SK-N-MC (cell line): Measurements from ENCODE around the gene WDR37.

Source experiments
- EZH2 ChIP-seq: fragments of 200-600 bp; sonication (generic); IDR thresholded peaks from one replicate; pipeline ENCODE4 v1.6.1; 2017; ENCODE audit warnings: antibody characterized with exemption
- FOXP2 ChIP-seq: optimal IDR thresholded peaks from 2 replicates; pipeline ENCODE3; 2011; ENCODE audit warnings: mild to moderate bottlenecking, moderate library complexity; ENCODE audit not compliant: insufficient read depth; ENCODE audit errors: extremely low read length, control extremely low read depth
- POLR2AphosphoS5 ChIP-seq: IDR thresholded peaks from 2 replicates; pipeline ENCODE4 v1.6.1; 2012; ENCODE audit warnings: mild to moderate bottlenecking, low read depth, low read length, borderline replicate concordance

GRCh38 chr10:1085258-1085657, 29.1 kb downstream of the WDR37 start:
- TF ChIP-seq FOXP2 = no peak
- TF ChIP-seq EZH2 = no peak
- TF ChIP-seq POLR2AphosphoS5 = no peak
